PC-9 (cell line): ENCODE measurements around the gene CACNG8. TPM values are rescaled to one million over a fixed set of nuclear protein-coding genes. Genes with fewer than 3 reads are reported as not detected.

ENCODE experiments used
- BruUV-seq: library from RNA; stranded (reverse); fragments of 400-500 nt; replicated peaks from 2 replicates; lab custom pipeline; 2021; lab: Mats Ljungman, UMichigan
- CTCF ChIA-PET: fragments of 300-600 bp; sonication (Branson Sonifier 250); formaldehyde crosslinking; loops from one replicate; lab custom pipeline; 2022; ENCODE audit warnings: antibody characterized with exemption; lab: Charles Lee
- POLR2A ChIA-PET: fragments of 300-600 bp; sonication (Branson Sonifier 250); formaldehyde crosslinking; loops from one replicate; lab custom pipeline; 2022; ENCODE audit warnings: antibody characterized with exemption; ENCODE audit not compliant: unreplicated experiment; lab: Charles Lee
- DNase-seq, 2 experiments: peaks; one replicate each; pipeline versions ENCODE4 v3.0.0 to v3.0.0-alpha.2; 2015 to 2022; ENCODE audit warnings: mixed read lengths in 1 of 2
- H2AFZ ChIP-seq: fragments of 200-600 bp; sonication (generic); 2 replicates; pipeline ENCODE4 v1.8.1; 2017; ENCODE audit warnings: antibody characterized with exemption
- H3F3A ChIP-seq: fragments of 200-600 bp; sonication (generic); 2 replicates; pipeline ENCODE4 v1.8.1; 2017; ENCODE audit warnings: antibody characterized with exemption, mild to moderate bottlenecking, low read depth; ENCODE audit not compliant: insufficient read depth
- H3K27ac ChIP-seq: fragments of 200-600 bp; sonication (generic); 2 replicates; pipeline ENCODE4 v1.6.1; 2016; ENCODE audit warnings: mixed run types
- H3K27me3 ChIP-seq: fragments of 200-600 bp; sonication (generic); 2 replicates; pipeline ENCODE4 v1.6.1; 2016; ENCODE audit warnings: low read depth, mixed run types; ENCODE audit not compliant: insufficient read depth
- H3K36me3 ChIP-seq: fragments of 200-600 bp; sonication (generic); 2 replicates; pipeline ENCODE4 v1.6.1; 2016; ENCODE audit warnings: low read depth, mixed run types
- H3K4me1 ChIP-seq: fragments of 200-600 bp; sonication (generic); replicated peaks from 2 replicates; pipeline ENCODE4 v1.6.1; 2016; ENCODE audit warnings: mixed run types; ENCODE audit not compliant: insufficient read depth
- H3K4me2 ChIP-seq: fragments of 200-600 bp; sonication (generic); 2 replicates; pipeline ENCODE4 v1.6.1; 2017; ENCODE audit warnings: mixed run types
- H3K4me3 ChIP-seq: fragments of 200-600 bp; sonication (generic); 2 replicates; pipeline ENCODE4 v1.6.1; 2016; ENCODE audit warnings: mixed run types
- H3K79me2 ChIP-seq: fragments of 200-600 bp; sonication (generic); 2 replicates; pipeline ENCODE4 v1.6.1; 2017; ENCODE audit warnings: low read depth, mixed run types
- H3K9me2 ChIP-seq: fragments of 200-600 bp; sonication (generic); 2 replicates; pipeline ENCODE4 v1.8.1; 2017; ENCODE audit warnings: mild to moderate bottlenecking; ENCODE audit not compliant: insufficient read depth
- H3K9me3 ChIP-seq: fragments of 200-600 bp; sonication (generic); 2 replicates; pipeline ENCODE4 v1.8.1; 2016; ENCODE audit warnings: low read depth; ENCODE audit not compliant: insufficient read depth
- H4K20me1 ChIP-seq: fragments of 200-600 bp; sonication (generic); 2 replicates; pipeline ENCODE4 v1.8.1; 2017; ENCODE audit not compliant: insufficient read depth
- CTCF ChIP-seq: fragments of 200-600 bp; sonication (generic); conservative IDR thresholded peaks from 2 replicates; pipeline ENCODE4 v1.6.1; 2017; ENCODE audit warnings: mixed run types, antibody characterized with exemption, mild to moderate bottlenecking, moderate library complexity
- EZH2 ChIP-seq: fragments of 200-600 bp; sonication (generic); IDR thresholded peaks from 2 replicates; pipeline ENCODE4 v1.8.0; 2017; ENCODE audit warnings: antibody characterized with exemption, low read depth
- intact Hi-C: fragments of 100-400 bp; cut with micrococcal nuclease; formaldehyde crosslinking; loops from one replicate; pipeline ENCODE4 v1.10.0; 2022; ENCODE audit not compliant: unreplicated experiment
- total RNA-seq: library from RNA; stranded (reverse); gene quantifications from 2 replicates; pipeline ENCODE4 v1.2.3, GENCODE V29; 2021

Gene CACNG8
- total RNA-seq, 1 experiment from 2014 or later = 2.9 TPM

- no peak overlapping the region for H2AFZ ChIP-seq
- CTCF ChIA-PET = no interaction called here
- H3K36me3 ChIP-seq = no peaks in the 10 kb centered on the region
- H3K9me2 ChIP-seq = no peaks in the 10 kb centered on the region
- DNase-seq = no peak
- no TSS peak for BruUV-seq
- no peak for TF ChIP-seq CTCF
- TF ChIP-seq EZH2 = no peak
- peaks cover 39% of the 10 kb centered on the region for H3F3A ChIP-seq
- H3K4me1 ChIP-seq = peaks cover 29% of the 10 kb centered on the region
- H3K79me2 ChIP-seq = peaks cover 28% of the 10 kb centered on the region
- intact Hi-C loops = no loop called here
- no peak overlapping the region for H3K4me3 ChIP-seq
- POLR2A ChIA-PET = interaction anchor here (0.5 kb wide), 1 partner anchor 10 kb away, joined by 7 read pairs; no protein-coding TSS in a partner anchor
- no peak overlapping the region for H3K4me2 ChIP-seq
- H3K27ac ChIP-seq = no peak overlapping the region
- no peaks in the 10 kb centered on the region for H3K9me3 ChIP-seq
- H4K20me1 ChIP-seq = no peaks in the 10 kb centered on the region
- H3K27me3 ChIP-seq = no peaks in the 10 kb centered on the region
Observed at GRCh38 chr19:53989600-53990533, 27.1 kb downstream of the CACNG8 start.

- Histone ChIP-seq H3K9me2 (no peaks in the 10 kb centered on the region), H3K4me1 (peaks cover 37% of the 10 kb centered on the region), H3K36me3 (no peaks in the 10 kb centered on the region), H3K79me2 (peaks cover 31% of the 10 kb centered on the region), H4K20me1 (no peaks in the 10 kb centered on the region), H3K4me2 (peak within 1 kb of the TSS; percentile 99), H3K4me3 (peak within 1 kb of the TSS; percentile 94), H2AFZ (peak within 1 kb of the TSS; percentile 86), H3K27me3 (no peaks in the 10 kb centered on the region), H3K9me3 (no peaks in the 10 kb centered on the region), H3K27ac (peak within 1 kb of the TSS; percentile 69), H3F3A (peaks cover 42% of the 10 kb centered on the region)
- peak; percentile 72 for DNase-seq
- TF ChIP-seq EZH2 (no peak), CTCF (no peak)
- POLR2A ChIA-PET = interaction anchor here (0.6 to 0.7 kb wide), 3 partner anchors 10 to 1675 kb away, joined by 5 to 6 read pairs (median 5); no protein-coding TSS in a partner anchor
- no TSS peak for BruUV-seq
- CTCF ChIA-PET = interaction anchor here (0.6 kb wide), 1 partner anchor 175 kb away, joined by 3 read pairs; no protein-coding TSS in a partner anchor
- intact Hi-C loops = no loop called here
Observed at GRCh38 chr19:53991224-53992113, 28.7 kb downstream of the CACNG8 start, which contains the start of gene CACNG6. CACNG6 (plus strand) TSS chr19:53991637; CDS start chr19:53992878, 1,241 bp downstream.

GRCh38 chr19:53992211-53992610 is 29.5 kb downstream of the CACNG8 start:
- Histone ChIP-seq H3K27me3 (no peaks in the 10 kb centered on the region), H3K79me2 (peaks cover 31% of the 10 kb centered on the region), H3F3A (peaks cover 39% of the 10 kb centered on the region), H4K20me1 (no peaks in the 10 kb centered on the region), H3K27ac (peak overlapping the region; percentile 69), H3K4me1 (peaks cover 37% of the 10 kb centered on the region), H3K4me2 (peak overlapping the region; percentile 99), H3K36me3 (no peaks in the 10 kb centered on the region), H3K4me3 (peak overlapping the region; percentile 94), H2AFZ (peak overlapping the region; percentile 86), H3K9me2 (no peaks in the 10 kb centered on the region), H3K9me3 (no peaks in the 10 kb centered on the region)
- TSS peak; percentile 70 for BruUV-seq
- TF ChIP-seq EZH2 (no peak), CTCF (no peak)
- intact Hi-C loops = no loop called here
- ChIA-PET CTCF (no interaction called here), POLR2A (no interaction called here)
- DNase-seq = no peak
